Measurements from ENCODE around the gene SLC31A2. TPM values are rescaled to one million over a fixed set of nuclear protein-coding genes. Genes with fewer than 3 reads are reported as not detected.

Gene SLC31A2
- total RNA-seq, 1 donor from 2014 or later, result 2.1 TPM

DNA sequence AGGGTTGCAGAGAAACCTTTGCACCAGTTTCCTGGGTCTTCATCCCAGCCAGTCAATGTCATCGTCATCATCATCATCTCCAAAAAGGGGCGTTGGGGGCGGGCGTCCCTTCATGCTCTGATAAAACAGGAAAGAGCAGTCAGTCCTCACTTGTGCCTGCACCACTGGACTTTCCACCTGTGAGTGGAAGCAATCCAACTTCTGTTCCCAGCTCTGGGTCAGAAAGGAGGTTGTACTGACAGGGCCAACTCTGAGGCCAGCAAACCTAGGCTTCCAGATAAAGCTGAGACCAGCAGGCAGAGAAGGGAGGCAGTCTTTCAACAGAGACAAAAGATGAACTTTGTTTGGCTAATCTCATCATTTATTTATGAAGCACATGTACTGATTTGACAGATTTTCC, 15.2 kb downstream of the SLC31A2 start:
- H3K27ac Mint-ChIP-seq (ENCODE audit: unreplicated experiment), result peak overlapping the region; percentile 57
- H3K36me3 Mint-ChIP-seq (ENCODE audit: low read depth, unreplicated experiment), result peaks cover 51% of the 10 kb centered on the region
- TF ChIP-seq, protein P1, sequence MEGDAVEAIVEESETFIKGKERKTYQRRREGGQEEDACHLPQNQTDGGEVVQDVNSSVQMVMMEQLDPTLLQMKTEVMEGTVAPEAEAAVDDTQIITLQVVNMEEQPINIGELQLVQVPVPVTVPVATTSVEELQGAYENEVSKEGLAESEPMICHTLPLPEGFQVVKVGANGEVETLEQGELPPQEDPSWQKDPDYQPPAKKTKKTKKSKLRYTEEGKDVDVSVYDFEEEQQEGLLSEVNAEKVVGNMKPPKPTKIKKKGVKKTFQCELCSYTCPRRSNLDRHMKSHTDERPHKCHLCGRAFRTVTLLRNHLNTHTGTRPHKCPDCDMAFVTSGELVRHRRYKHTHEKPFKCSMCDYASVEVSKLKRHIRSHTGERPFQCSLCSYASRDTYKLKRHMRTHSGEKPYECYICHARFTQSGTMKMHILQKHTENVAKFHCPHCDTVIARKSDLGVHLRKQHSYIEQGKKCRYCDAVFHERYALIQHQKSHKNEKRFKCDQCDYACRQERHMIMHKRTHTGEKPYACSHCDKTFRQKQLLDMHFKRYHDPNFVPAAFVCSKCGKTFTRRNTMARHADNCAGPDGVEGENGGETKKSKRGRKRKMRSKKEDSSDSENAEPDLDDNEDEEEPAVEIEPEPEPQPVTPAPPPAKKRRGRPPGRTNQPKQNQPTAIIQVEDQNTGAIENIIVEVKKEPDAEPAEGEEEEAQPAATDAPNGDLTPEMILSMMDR (IDR thresholded peaks at IDR 0.05; ENCODE audit: unreplicated experiment), result no peak
- peaks cover 3% of the 10 kb centered on the region for H3K27me3 Mint-ChIP-seq (ENCODE audit: unreplicated experiment)
- no peaks in the 10 kb centered on the region for H3K9me3 Mint-ChIP-seq (ENCODE audit: unreplicated experiment)
- no peak for DNase-seq (ENCODE audit: low spot score)
- peaks cover 2% of the 10 kb centered on the region for H3K4me1 Mint-ChIP-seq (ENCODE audit: unreplicated experiment)
- H3K4me3 Mint-ChIP-seq (ENCODE audit: unreplicated experiment), result peak overlapping the region; percentile 5

DNA sequence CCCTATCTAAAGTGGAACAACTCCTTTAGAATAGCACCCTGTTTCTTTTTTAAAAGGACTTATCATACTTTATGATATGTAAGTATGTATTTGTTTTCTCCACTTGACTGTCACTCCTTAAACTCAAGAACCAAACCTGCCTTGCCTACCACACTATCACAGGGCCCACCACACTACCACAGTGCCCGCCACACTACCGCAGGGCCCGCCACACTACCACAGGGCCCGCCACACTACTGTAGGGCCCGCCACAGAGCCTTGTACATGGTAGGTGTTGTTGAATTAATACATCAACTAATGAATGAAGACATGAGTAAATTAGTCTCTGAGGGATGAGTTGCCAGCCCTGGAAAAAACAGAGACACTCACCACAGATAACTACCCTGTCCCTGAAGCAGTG, 18.0 kb downstream of the SLC31A2 start:
- Mint-ChIP-seq H3K27ac (ENCODE audit: unreplicated experiment) (peak overlapping the region; percentile 32), H3K9me3 (ENCODE audit: unreplicated experiment) (no peaks in the 10 kb centered on the region), H3K36me3 (ENCODE audit: low read depth, unreplicated experiment) (peaks cover 62% of the 10 kb centered on the region), H3K4me3 (ENCODE audit: unreplicated experiment) (peak overlapping the region; percentile 10), H3K4me1 (ENCODE audit: unreplicated experiment) (peaks cover 2% of the 10 kb centered on the region), H3K27me3 (ENCODE audit: unreplicated experiment) (peaks cover 5% of the 10 kb centered on the region)
- no peak for DNase-seq (ENCODE audit: low spot score)
- TF ChIP-seq, protein P1 (IDR thresholded peaks at IDR 0.05; ENCODE audit: unreplicated experiment), result no peak

DNA sequence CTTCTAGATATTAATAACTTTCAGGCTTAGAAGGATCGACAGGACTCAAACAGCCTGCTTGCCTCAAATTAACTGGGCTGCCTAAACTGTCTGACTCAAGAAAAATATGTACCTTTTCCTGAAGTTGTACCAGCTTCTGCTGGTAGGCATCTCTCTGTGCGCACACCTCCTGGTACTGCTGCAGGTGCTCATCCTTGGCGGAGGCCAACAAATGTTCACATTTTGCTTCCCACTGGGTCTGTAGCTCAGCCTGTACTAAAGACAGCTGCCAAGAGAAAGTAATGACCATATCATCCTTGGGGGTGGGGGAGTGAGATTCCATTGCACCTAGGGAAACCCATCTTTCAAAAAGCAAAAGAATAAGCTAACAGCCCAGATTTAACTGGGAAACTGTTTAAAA, 22.5 kb downstream of the SLC31A2 start:
- no peak overlapping the region for H3K27ac Mint-ChIP-seq (ENCODE audit: unreplicated experiment)

DNA sequence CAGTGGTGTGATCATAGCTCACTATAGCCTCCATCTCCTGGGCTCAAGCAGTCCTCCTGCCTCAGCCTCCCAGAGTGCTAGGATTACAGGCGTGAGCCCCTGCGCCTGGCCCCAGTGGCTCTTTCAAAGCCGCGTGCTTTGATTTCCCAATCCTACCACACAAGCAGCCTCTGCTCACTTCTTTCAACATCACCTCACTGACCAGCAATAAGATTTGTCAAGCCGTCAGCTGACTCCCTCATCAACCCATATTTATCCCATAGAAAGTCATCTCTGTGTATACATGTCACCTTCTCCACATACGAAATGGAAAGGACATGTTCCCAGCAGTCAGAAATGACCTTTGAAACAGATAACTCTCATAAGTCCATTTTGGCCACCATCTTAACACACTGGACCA, 26.0 kb downstream of the SLC31A2 start:
- H3K4me1 Mint-ChIP-seq (ENCODE audit: unreplicated experiment), result peaks cover 3% of the 10 kb centered on the region
- H3K36me3 Mint-ChIP-seq (ENCODE audit: low read depth, unreplicated experiment), result peaks cover 31% of the 10 kb centered on the region
- H3K4me3 Mint-ChIP-seq (ENCODE audit: unreplicated experiment), result no peak overlapping the region
- H3K27me3 Mint-ChIP-seq (ENCODE audit: unreplicated experiment), result peaks cover 1% of the 10 kb centered on the region
- TF ChIP-seq, protein P1 (IDR thresholded peaks at IDR 0.05; ENCODE audit: unreplicated experiment), result no peak
- H3K27ac Mint-ChIP-seq (ENCODE audit: unreplicated experiment), result no peak overlapping the region
- H3K9me3 Mint-ChIP-seq (ENCODE audit: unreplicated experiment), result no peaks in the 10 kb centered on the region
- no peak for DNase-seq (ENCODE audit: low spot score)

More for the DNA sequence above, 22.5 kb downstream of the SLC31A2 start:
- DNase-seq (ENCODE audit: low spot score), result no peak
- TF ChIP-seq, protein P1 (IDR thresholded peaks at IDR 0.05; ENCODE audit: unreplicated experiment), result no peak
- H3K4me3 Mint-ChIP-seq (ENCODE audit: unreplicated experiment), result no peak overlapping the region
- H3K9me3 Mint-ChIP-seq (ENCODE audit: unreplicated experiment), result no peaks in the 10 kb centered on the region
- peaks cover 5% of the 10 kb centered on the region for H3K27me3 Mint-ChIP-seq (ENCODE audit: unreplicated experiment)
- H3K36me3 Mint-ChIP-seq (ENCODE audit: low read depth, unreplicated experiment), result peaks cover 51% of the 10 kb centered on the region
- H3K4me1 Mint-ChIP-seq (ENCODE audit: unreplicated experiment), result no peaks in the 10 kb centered on the region

DNA sequence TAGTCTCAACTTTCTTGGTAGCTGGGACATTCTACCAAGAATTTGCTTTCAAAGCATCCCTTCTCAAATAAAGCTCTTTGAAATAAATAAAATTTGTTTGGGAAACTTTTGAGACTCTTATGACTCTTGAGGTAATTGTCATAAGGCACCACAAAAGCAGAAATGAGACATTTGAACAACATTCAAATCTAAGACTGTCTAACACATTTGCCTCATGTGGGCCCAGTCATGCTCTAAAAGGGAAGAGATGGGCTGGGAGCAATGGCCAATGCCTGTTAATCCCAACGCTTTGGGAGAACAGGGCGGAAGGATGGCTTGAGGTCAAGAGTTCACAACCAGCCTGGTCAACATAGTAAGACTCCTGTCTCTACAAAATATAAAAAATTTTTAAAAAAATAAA, 26.4 kb downstream of the SLC31A2 start:
- TF ChIP-seq, protein P1 (IDR thresholded peaks at IDR 0.05; ENCODE audit: unreplicated experiment), result no peak

More for the DNA sequence above, 26.4 kb downstream of the SLC31A2 start:
- Mint-ChIP-seq H3K9me3 (ENCODE audit: unreplicated experiment) (no peaks in the 10 kb centered on the region), H3K4me1 (ENCODE audit: unreplicated experiment) (peaks cover 3% of the 10 kb centered on the region), H3K36me3 (ENCODE audit: low read depth, unreplicated experiment) (peaks cover 28% of the 10 kb centered on the region), H3K4me3 (ENCODE audit: unreplicated experiment) (no peak overlapping the region), H3K27ac (ENCODE audit: unreplicated experiment) (no peak overlapping the region), H3K27me3 (ENCODE audit: unreplicated experiment) (peaks cover 1% of the 10 kb centered on the region)
- no peak for DNase-seq (ENCODE audit: low spot score)

Data from endothelial cell (in vitro differentiated cells).